Progenitor cell of endocrine pancreas (in vitro differentiated cells): ENCODE results near the gene ADAMTSL1. TPM values are rescaled to one million over a fixed set of nuclear protein-coding genes. Genes with fewer than 3 reads are reported as not detected.

ENCODE experiments used
- DNase-seq: peaks from one replicate; pipeline ENCODE4 v3.0.0; 2021; ENCODE audit warnings: low spot score; ENCODE audit not compliant: unreplicated experiment
- H3K27ac Mint-ChIP-seq: 2 replicates; pipeline ENCODE4 v1.8.0; 2021; ENCODE audit warnings: mild to moderate bottlenecking, moderate library complexity, mixed read lengths
- H3K27me3 Mint-ChIP-seq: 2 replicates; pipeline ENCODE4 v1.8.0; 2021; ENCODE audit warnings: mixed read lengths
- H3K36me3 Mint-ChIP-seq: 2 replicates; pipeline ENCODE4 v1.8.0; 2022; ENCODE audit warnings: mixed read lengths; ENCODE audit not compliant: insufficient read depth
- H3K4me1 Mint-ChIP-seq: 2 replicates; pipeline ENCODE4 v1.8.0; 2021; ENCODE audit warnings: low read depth, mixed read lengths
- H3K4me3 Mint-ChIP-seq: 2 replicates; pipeline ENCODE4 v1.8.0; 2021; ENCODE audit warnings: low read depth, mild to moderate bottlenecking, moderate library complexity, mixed read lengths
- H3K9me3 Mint-ChIP-seq: 2 replicates; pipeline ENCODE4 v1.8.0; 2021; ENCODE audit warnings: low read depth, mixed read lengths
- CTCF ChIP-seq: fragments of 200-600 bp; sonication (generic); IDR thresholded peaks from one replicate; pipeline ENCODE4 v1.5.0; 2021; ENCODE audit warnings: antibody characterized with exemption, mild to moderate bottlenecking; ENCODE audit not compliant: unreplicated experiment
- total RNA-seq: library from RNA; stranded (reverse); gene quantifications from 2 replicates; pipeline ENCODE4 v1.2.1, GENCODE V29; 2021

Gene ADAMTSL1
- total RNA-seq, 1 donor from 2014 or later, result 2.1 TPM

- no peak for DNase-seq
- TF ChIP-seq CTCF, result no peak
- Mint-ChIP-seq H3K27ac (no peak overlapping the region), H3K4me1 (no peaks in the 10 kb centered on the region), H3K27me3 (no peaks in the 10 kb centered on the region), H3K9me3 (peaks cover 3% of the 10 kb centered on the region), H3K36me3 (no peaks in the 10 kb centered on the region), H3K4me3 (no peak overlapping the region)
Measured at GRCh38 chr9:18798106-18798505, 324.2 kb downstream of the ADAMTSL1 start.

DNA sequence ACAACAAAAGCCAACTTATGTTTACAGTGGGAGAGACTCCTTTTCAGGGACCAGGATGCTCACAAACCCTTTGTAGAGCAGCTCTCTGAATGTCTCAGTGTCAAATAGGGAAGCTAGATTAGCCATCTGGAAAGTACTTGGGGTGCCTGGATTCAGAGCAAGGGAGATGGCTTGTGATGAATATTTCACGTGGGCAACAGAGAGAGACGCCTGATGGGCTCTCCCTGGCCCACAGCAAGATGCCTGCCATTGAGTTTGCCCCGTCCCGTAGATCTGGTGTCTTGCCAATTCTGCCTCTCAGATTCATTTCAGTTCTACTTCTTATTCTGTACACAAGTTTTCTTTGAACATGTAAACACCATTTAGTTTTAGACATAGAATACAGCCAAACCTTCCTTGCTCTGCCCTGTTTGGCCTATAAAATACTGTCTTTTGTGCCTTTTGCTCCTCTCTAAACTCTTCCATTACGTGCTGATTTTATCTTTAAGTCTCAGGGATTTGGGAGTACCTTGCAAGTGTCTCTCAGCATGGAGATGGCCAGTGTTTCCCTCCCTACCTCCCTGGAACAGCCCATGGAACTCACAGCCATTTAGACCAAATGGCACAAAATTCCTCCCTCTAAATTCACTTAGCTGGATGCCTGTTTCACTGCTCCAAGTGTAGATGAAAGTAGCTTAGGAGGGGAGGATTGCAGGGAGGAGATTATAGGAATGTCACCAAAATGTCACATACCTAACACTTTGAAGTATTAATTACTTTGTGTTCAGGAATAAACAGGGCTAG lies 324.7 kb downstream of the ADAMTSL1 start:
- Mint-ChIP-seq H3K27me3 (no peaks in the 10 kb centered on the region), H3K36me3 (no peaks in the 10 kb centered on the region), H3K9me3 (peaks cover 3% of the 10 kb centered on the region), H3K4me1 (no peaks in the 10 kb centered on the region), H3K4me3 (no peak overlapping the region), H3K27ac (no peak overlapping the region)
- DNase-seq, result no peak
- TF ChIP-seq CTCF, result no peak

GRCh38 chr9:18799428-18799827 lies 325.5 kb downstream of the ADAMTSL1 start:
- Mint-ChIP-seq H3K4me1 (no peaks in the 10 kb centered on the region), H3K27me3 (no peaks in the 10 kb centered on the region), H3K27ac (no peak overlapping the region), H3K4me3 (no peak overlapping the region), H3K9me3 (peaks cover 3% of the 10 kb centered on the region), H3K36me3 (no peaks in the 10 kb centered on the region)
- DNase-seq, result no peak
- TF ChIP-seq CTCF, result no peak

GRCh38 chr9:18800579-18800978 lies 326.6 kb downstream of the ADAMTSL1 start:
- DNase-seq, result no peak
- TF ChIP-seq CTCF, result no peak
- H3K36me3 Mint-ChIP-seq, result no peaks in the 10 kb centered on the region
- H3K9me3 Mint-ChIP-seq, result peaks cover 3% of the 10 kb centered on the region
- H3K27ac Mint-ChIP-seq, result no peak overlapping the region
- no peaks in the 10 kb centered on the region for H3K4me1 Mint-ChIP-seq
- no peak overlapping the region for H3K4me3 Mint-ChIP-seq
- no peaks in the 10 kb centered on the region for H3K27me3 Mint-ChIP-seq

DNA sequence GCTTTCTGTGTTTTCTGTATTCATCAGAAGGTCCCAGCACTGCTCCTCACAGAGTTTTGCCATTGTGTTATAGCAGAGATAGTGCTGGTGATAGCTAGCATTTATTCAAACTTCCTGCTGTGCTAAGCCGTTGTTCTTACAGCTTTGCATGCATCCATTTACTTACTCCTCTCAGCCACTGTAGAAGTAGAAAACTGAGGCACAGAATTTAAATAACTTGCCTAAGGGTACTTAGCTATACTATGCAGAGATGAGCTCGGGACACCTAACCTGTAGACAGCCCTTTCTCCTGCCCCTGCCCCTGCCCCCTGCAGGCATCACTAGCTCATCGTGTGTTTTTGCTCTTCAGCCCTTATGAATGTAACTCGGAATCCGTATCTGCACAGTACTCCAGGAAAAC lies 331.4 kb downstream of the ADAMTSL1 start:
- DNase-seq, result no peak
- no peak overlapping the region for H3K4me3 Mint-ChIP-seq
- no peaks in the 10 kb centered on the region for H3K36me3 Mint-ChIP-seq
- H3K4me1 Mint-ChIP-seq, result peaks cover 8% of the 10 kb centered on the region
- peaks cover 3% of the 10 kb centered on the region for H3K9me3 Mint-ChIP-seq
- H3K27me3 Mint-ChIP-seq, result no peaks in the 10 kb centered on the region
- TF ChIP-seq CTCF, result no peak
- no peak overlapping the region for H3K27ac Mint-ChIP-seq
